Medulla oblongata (tissue), 1 donor: ENCODE data around the gene KRTAP12-2.

Source experiments
- DNase-seq: peaks from one replicate; pipeline ENCODE4 v3.0.0-alpha.2; 2015; ENCODE audit errors: extremely low spot score

KRTAP12-2 gene

GRCh38 chr21:44626673-44627143, 40.0 kb downstream of the KRTAP12-2 start, which contains the start of gene KRTAP10-9:
Gene KRTAP10-9, plus strand, starts transcription at chr21:44627093. Its CDS starts 79 bp downstream, at chr21:44627172.
- DNase-seq = no peak

- no peak for DNase-seq
These were observed 40.5 kb downstream of the KRTAP12-2 start for GRCh38 chr21:44626262-44626661.

DNA sequence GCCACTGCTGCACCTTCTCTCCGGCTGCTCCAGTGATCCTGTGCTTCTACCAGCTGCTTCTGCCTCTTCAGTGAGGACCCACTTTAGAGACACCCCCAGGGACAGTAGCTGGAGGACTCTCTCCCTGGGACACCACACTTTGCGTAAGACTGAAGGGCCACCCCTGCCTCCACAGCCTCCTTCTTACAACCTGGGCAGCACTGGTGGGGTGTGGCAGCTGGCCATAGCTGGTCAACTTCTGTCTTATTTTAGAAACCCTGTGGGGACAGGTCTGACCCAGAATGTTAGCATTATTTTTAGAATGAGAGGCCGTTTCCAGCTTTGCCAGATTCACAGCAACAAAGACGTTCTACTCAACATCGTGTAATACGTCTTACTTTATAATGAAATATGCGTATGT, 41.0 kb downstream of the KRTAP12-2 start:
- DNase-seq = no peak

GRCh38 chr21:44623575-44623974, 43.2 kb downstream of the KRTAP12-2 start:
- no peak for DNase-seq

- no peak for DNase-seq
These were observed 46.8 kb downstream of the KRTAP12-2 start for GRCh38 chr21:44619886-44620285.

DNA sequence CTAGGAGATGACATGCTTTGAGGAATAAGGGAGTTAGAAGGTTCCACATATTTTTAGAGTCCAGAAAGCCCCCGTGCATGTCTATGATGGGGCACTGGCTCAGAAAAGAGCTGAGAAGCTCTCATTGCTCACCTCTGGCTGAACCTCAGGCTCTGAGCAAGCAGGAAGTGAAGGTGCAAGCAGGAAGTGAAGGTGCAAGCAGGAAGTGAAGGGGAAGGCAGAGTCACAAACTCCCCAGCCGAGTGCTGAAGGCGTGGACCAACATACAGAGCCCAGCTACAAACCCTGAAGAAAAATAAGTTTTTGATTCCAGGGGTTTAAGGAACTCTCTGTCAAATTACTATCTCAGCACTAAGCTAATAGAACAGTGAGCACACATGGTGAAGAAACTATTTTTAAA, 47.8 kb downstream of the KRTAP12-2 start:
- no peak for DNase-seq

GRCh38 chr21:44618504-44618903, 48.2 kb downstream of the KRTAP12-2 start:
- peak; percentile 11 for DNase-seq

DNA sequence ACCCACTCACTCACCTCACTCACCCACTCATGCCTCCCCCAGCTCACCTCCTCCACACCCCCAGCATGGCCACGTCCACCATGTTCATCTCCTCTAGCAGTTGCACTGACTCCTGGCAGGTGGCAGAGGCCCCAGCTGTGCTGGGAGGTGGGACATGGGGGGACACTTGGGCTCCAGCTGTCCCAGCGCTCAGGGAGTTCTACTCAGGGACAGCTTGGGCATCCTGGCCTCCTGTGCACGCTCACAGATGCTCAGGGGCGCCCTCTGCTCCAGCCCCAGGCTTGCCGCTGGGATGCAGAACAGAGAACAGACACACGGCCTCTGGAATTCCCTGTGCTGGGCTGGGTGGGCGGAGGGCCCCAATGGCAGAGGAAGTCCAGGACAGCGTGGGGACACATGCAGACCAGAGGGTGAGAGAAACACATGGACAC, 49.6 kb downstream of the KRTAP12-2 start:
- DNase-seq = no peak

DNA sequence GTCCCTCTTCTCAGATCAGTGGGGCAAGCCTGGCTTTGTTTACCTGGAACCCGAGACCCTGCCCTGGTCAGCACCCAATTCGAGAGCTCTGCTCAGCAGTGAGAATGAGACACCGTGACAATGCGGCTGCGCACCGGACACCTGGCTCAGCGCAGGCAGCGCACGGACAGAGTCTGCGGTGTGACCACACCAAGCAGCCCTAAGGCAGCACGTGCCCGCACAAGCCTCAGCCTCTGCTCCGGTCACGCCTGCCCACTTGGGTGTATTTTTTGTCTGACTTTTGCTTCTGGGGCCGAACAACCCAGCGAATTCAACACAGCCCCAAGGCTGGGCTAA, 50.2 kb downstream of the KRTAP12-2 start:
- no peak for DNase-seq
